Measurements from ENCODE around the gene OLFML2B.
A peak's percentile ranks its signal among the peaks of the same experiment; 100 is the strongest.

Gene OLFML2B

GRCh38 chr1:162006081-162006480 lies 17.6 kb downstream of the OLFML2B start:
- DNase-seq (ENCODE audit: low read depth) = no peak

GRCh38 chr1:162004441-162004950 lies 19.2 kb downstream of the OLFML2B start:
- no peak for DNase-seq (ENCODE audit: low read depth)

- DNase-seq (ENCODE audit: low read depth) = peak; percentile 96
Observed at GRCh38 chr1:162003830-162004215, 19.8 kb downstream of the OLFML2B start.

- peak; percentile 100 for DNase-seq (ENCODE audit: low read depth)
Observed at GRCh38 chr1:162003061-162003829, 20.4 kb downstream of the OLFML2B start.

GRCh38 chr1:162000053-162000420 lies 23.6 kb downstream of the OLFML2B start:
- no peak for DNase-seq (ENCODE audit: low read depth)

GRCh38 chr1:161999301-162000052 lies 24.2 kb downstream of the OLFML2B start:
- DNase-seq (ENCODE audit: low read depth) = no peak

- peak; percentile 79 for DNase-seq (ENCODE audit: low read depth)
Observed at GRCh38 chr1:161998811-161999210, 24.9 kb downstream of the OLFML2B start.

- no peak for DNase-seq (ENCODE audit: low read depth)
Observed at GRCh38 chr1:161997152-161997551, 26.5 kb downstream of the OLFML2B start.

- peak; percentile 87 for DNase-seq (ENCODE audit: low read depth)
Observed at GRCh38 chr1:161994175-161994668, 29.4 kb downstream of the OLFML2B start.

GRCh38 chr1:161993576-161993975 lies 30.1 kb downstream of the OLFML2B start:
- no peak for DNase-seq (ENCODE audit: low read depth)

GRCh38 chr1:161989786-161990185 lies 33.9 kb downstream of the OLFML2B start:
- DNase-seq (ENCODE audit: low read depth) = no peak

GRCh38 chr1:161989108-161989507 lies 34.6 kb downstream of the OLFML2B start:
- peak; percentile 86 for DNase-seq (ENCODE audit: low read depth)

GRCh38 chr1:161988413-161988812 lies 35.3 kb downstream of the OLFML2B start:
- no peak for DNase-seq (ENCODE audit: low read depth)

- DNase-seq (ENCODE audit: low read depth) = no peak
Observed at GRCh38 chr1:161987872-161988271, 35.8 kb downstream of the OLFML2B start.

GRCh38 chr1:161987303-161987702 lies 36.4 kb downstream of the OLFML2B start:
- peak; percentile 30 for DNase-seq (ENCODE audit: low read depth)

GRCh38 chr1:161986328-161986727 lies 37.3 kb downstream of the OLFML2B start:
- DNase-seq (ENCODE audit: low read depth) = peak; percentile 48

GRCh38 chr1:161985301-161985822 lies 38.3 kb downstream of the OLFML2B start:
- no peak for DNase-seq (ENCODE audit: low read depth)

- DNase-seq (ENCODE audit: low read depth) = no peak
Observed at GRCh38 chr1:161983725-161984124, 39.9 kb downstream of the OLFML2B start.

- no peak for DNase-seq (ENCODE audit: low read depth)
Observed at GRCh38 chr1:161982917-161983316, 40.8 kb downstream of the OLFML2B start.

GRCh38 chr1:161982507-161982895 lies 41.2 kb downstream of the OLFML2B start:
- no peak for DNase-seq (ENCODE audit: low read depth)

- no peak for DNase-seq (ENCODE audit: low read depth)
Observed at GRCh38 chr1:161981735-161982506, 41.7 kb downstream of the OLFML2B start.

GRCh38 chr1:161981126-161981525 lies 42.5 kb downstream of the OLFML2B start:
- DNase-seq (ENCODE audit: low read depth) = no peak
